HG03159 (cell line): ENCODE measurements around the gene KIAA1549.

Source experiments
- ATAC-seq: cut with Tn5 transposase; IDR thresholded peaks from one replicate; pipeline ENCODE4 v1.9.1; 2021; ENCODE audit warnings: mild to moderate bottlenecking, moderate library complexity; ENCODE audit not compliant: unreplicated experiment

The KIAA1549 gene

DNA sequence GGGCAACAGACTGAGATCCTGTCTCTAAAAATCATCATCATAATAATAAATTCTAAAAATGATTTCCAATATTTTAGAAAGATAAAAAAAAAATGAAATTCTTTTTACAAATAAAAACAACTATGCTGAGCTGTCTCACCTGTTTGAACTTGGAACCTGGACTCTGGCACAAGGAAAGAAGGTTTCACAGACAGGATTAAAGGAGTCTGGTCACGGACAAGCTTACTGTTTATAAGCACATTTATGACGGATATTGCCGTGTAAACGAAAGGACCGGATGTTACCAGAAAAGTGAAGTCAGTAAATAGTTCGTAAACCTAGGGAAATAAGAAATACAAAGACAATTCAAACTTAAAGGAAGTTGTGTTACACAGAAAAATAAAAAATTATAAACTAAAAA lies 70.2 kb downstream of the KIAA1549 start:
- ATAC-seq: no peak

DNA sequence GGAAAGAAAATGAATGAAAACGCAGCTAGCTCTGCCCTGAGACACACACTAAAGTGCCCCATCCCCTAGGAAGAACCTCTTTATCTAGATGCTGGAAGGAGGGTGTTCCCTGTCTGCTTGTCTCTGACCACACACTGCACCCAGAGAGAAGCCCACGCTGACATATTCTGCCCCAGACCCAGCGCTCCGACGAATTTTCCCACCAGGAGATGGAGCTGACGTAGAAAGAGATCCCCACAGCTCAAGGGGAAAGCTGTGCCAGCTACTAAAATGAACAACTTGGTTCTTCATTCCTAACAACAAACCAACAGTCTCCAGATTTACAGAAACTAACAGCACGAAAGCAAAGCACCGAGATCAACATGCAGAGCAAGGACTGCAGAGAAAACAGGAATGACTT lies 73.3 kb downstream of the KIAA1549 start:
- no peak for ATAC-seq

DNA sequence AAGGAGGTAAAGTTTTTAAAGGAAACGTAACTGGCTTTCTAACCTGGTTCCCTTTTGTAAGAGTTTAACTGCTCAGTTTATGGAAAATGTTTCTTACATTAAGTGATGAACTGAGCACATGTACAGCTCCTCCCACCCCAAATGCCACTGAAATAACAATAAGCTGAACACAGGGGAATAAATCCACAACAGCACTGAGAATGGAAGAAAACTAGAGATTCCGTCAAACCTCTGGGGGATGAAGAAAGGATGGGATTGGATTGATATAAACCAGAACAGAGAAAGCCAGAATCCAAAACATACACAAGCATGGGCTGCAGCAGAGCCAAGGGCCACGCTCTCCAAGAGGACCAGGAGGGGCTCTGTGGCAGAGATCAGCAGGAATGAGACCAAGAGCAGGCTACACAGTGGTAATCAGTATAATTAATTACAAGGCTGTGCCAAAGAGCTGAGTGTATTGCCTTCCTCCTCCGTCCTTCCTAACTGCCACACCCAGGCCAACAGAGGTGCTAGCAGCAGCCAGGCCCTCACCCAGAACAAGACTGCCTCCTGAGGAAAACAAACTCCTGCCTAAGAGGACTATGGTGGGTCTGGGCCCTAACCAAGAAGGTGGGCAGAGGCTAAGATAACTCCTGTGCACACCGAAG lies 73.9 kb downstream of the KIAA1549 start:
- ATAC-seq: no peak

DNA sequence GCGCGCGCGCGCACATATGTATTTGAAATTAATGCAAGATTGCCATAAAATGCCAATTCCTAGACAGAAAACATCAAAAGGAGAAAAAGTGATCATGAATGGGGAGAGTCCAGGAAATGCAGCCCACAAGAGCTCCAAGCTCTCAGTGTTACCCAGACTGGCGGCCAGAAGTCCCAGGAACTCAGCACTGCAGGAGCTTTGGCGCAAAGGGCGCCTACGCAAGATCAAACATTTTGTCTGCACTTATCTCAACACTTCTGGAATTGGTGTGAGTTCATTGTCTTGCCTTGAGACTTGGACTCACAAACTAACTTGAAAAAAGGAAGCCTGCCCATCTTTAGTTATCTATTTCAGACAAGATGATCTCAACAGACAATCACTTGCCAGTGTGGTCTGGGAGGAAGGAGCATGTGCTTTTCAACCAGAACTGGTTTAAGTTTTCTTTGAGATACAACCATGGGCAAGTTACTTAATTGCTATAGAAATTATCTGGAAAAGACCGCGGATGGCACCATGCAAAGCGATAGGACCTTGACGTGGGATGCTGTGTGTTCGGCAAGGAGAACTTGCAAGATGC lies 77.2 kb downstream of the KIAA1549 start:
- ATAC-seq: no peak

DNA sequence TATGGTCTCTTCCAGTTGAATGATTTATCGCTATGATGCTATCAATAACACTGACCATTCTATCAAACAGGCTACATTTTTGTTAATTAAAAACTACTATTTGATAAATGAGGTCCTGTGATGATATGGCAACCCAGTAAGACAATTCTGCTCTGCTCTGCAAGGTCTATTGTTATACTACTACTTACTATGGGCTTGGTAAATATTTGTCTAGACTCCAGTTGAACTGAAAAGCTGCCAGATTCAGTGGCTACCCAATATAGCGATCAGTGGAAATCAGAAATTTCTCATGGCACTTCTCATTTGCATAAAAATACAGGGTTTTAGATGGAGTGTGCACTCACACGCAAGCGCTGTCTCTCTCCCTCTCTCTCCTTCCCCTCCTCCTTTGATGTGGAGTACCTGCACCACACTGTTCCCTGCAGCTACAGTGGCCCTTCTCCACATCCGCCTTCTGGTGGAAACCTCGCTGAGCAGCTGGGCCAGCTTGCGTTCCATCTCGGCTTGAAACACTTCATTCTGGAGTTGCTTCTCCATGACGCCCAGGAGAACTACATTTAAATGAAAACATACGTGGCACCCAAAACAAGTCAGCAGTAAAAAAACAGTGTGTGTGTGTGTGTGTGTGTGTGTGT lies 77.9 kb downstream of the KIAA1549 start:
- ATAC-seq: no peak

DNA sequence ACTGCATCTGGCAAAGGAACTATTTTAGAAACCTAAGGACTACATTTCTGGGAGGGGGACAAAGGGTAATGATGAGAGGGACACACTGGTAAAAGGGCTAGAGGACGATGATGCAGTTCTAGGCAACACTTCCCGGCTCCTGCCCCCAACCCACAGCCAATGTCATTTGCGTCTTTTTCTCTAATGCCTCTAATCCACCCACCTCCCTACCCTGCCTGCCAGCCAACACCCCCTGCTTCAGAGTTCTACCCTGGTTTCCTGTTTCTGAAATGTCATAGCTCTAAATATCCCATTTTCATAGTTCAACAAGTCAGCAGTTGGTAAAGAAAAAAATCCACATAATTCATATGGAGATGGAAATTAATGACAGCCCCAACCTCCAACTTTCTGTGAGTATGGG lies 79.0 kb downstream of the KIAA1549 start:
- ATAC-seq: no peak

DNA sequence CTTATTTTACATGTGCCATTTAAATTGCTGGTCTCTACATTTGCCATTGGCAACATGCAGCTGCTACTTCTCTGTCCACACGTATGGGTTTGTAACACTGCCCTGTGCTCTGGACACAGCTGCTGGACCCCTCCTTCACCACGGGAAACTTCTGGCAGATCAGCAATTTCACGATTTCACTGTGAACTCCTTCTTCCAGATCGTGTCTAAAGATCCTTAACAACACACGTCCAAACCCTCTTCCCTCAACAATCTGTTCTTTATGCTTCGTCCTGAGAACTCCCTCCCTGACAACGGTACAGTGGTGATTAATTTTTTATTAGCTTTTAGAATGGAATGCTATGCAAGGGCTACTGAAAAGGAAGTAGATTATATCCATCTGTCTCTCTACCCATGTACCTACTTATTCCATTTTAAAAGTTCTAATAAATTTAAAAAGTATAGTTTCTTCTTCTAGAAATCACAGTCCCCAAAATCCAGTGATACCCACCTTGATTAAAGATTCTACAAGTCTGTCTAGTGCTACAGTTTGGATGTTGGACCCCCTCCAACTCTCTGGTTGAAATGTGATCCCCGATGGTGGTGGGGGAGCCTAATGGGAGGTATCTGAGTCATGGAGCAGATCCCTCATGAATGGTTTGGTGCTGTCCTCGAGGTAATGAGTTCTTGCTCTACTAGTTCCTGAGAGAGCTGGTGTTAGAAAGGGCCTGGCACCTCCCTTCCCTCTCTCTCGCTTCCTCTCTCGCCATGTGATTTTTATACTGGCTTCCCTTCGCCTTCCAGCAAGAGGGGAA lies 81.0 kb downstream of the KIAA1549 start:
- no peak for ATAC-seq

DNA sequence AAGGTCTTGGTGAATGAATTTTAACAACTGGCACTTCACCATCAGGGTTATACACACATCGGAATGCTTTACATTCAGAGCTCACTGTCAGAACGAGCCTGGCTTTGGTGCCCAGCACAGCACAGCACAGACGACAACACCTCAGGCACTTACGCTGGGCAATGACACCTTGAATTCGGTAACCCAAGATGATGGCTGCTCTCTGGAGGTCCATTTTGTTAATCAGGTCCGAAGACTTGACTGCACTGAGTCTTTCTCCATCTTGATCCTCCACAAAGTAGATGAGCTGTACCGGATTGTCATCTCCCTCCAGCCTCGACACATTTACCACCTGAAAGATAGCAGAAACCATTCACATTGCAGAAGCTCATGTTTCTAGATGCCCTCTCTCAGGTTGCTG lies 82.4 kb downstream of the KIAA1549 start:
- ATAC-seq: no peak

DNA sequence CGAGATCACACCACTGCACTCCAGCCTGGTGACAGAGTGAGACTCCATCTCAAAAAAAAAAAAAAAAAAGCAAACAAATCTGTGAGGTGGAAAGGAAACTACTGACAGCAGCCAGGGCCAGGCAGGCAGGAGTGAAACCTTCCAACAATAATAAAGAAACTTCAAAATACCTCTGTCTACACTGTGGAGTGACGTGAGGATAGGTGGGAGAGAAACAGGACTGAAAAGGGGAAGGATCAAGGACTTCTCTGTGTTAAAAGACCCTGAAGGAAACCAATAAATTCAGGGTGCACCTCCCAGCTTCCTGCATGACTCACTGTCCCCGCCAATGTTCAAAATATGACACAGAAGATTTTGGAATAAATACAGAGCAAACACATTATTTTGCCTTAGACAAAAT lies 82.9 kb downstream of the KIAA1549 start:
- ATAC-seq: no peak

DNA sequence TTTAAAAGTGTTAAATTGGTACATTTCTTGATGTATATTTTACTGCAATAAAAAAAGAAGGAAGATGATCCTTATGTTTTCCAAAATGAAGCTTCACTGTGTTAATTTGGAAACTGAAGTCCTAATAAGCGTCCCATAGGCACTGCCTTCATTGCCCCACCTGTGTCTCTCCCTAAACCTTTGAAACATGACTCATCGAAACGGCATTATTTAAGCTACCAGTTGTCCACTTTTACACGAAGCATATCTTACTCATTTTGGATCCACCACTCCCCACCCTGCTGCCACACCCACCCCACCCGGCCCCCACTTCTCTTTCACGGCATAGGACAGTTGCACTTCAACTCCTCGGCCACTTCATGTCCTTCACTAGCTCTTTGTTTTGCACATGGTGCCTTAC lies 85.5 kb downstream of the KIAA1549 start:
- no peak for ATAC-seq

DNA sequence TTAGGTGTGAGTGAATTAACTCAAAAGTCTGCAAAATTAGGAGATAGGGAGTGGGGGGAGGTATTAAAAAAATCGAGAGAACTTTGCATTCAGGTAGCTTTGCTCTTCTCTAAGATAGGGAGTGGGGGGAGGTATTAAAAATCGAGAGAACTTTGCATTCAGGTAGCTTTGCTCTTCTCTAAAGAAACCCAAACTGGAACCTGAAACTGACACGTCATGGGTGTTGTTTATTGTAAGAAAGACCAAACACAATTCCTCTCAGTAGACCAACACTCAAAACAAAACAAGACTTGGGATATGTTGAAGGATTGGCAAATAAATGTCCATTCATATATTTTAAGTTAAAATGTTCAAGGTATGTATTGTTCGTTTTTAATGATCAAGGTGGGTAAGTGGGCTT lies 87.9 kb downstream of the KIAA1549 start:
- no peak for ATAC-seq

DNA sequence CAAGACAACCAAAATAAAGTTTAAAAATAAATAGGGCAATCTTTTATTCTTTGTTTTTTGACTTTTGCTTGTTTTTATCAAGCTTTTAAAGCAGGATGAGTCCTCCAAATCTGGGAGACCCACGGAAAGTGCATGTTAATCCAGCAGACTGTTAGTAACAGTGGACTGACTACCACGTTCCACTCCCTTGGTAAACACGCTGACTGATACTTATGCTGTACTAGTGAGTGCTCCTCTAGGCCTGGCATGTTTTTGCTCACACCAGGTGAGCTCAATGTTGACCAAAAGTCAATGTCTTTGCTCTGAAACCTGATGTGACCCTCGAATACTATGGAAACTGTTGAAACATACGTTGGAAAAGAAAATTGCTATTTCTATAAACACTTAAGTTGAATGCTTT lies 88.4 kb downstream of the KIAA1549 start:
- no peak for ATAC-seq

DNA sequence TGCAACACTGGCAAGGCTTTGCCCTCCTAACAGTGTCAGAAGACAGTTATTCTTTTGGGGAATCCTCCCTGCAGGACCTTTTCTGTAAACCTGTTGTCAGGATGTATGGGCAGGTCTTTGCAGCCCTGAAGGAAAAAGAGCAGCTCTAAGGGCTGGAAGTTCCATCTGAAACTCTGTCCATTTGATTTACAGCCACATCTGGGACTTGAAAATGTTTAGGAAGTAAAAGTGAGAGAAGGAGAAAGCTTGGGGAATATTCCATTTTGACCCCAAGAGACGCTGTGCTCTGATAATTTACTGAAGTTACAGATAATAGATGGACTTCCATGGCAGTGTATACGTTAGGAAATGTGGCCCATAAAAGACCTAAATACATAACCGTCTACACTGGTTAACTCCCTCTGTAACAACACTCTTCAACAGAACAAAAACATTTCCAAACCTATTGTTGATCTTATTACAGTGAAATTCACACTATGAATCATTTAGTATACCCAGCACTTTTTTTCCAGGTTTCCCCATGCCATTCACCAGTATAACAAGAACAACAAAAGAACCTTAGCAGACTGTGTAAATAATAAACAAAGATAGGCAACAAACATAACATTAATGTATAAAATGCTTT lies 89.1 kb downstream of the KIAA1549 start:
- ATAC-seq: no peak

DNA sequence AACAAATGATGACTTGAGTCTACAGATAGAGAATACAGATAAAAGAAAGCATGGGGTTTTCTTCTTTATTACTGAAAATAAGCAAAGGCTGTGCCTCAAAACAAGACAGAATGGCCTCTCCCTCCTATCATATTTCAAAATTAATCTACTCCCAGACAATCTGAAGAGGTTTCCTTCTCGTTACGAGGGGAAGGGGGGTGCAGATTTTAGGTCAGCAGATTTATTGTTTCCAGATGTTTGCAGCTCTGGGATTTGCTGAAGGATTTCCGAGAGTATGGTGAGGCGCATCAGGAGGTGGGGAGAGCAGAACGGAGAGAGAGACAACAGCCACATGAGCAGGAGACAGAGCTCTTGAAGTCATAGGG lies 89.8 kb downstream of the KIAA1549 start:
- no peak for ATAC-seq

DNA sequence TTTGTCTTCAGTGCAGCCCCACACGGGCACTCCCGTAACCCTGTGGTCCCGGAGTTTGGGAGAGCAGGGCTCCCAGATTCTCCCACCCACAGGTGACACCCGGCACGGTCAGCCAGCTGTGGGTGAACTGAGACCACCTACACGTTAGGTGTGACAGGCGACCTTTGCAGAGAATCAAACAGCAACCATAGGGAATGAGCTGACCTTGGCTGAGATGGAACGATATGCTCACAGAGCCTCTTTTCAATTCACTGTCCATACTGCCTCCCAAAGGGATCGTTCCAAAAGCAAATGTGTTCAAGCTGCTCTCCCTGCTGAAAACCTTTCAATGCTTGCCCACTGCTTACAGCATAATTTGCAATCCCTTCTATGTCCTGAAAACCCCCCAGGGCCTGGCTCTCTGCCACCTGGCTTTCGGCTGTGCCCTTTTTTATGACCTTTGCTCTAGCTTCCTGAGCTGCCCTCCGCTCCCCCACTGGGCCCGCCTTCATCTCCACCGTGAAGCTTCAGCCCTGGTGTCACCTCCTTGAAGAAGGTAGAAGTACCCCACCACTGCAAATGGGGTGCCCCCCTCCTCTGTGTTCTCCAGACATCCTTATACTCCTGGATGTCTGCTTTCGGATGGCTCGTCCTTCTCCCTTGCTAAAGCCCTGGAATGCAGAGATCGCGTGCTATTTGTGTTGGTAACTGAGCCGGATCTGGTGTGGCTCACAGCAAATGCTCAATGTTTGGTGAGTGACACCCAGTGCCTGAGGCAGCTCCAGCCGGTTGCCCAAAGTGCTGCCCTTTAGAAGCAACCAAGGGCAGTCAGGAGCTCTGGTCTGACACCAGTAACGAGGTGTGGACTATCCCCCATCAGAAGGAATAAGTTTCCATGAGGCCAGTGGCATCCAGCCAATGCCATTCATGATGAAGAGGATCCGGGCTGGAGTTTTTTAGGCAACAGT lies 90.4 kb downstream of the KIAA1549 start:
- no peak for ATAC-seq

DNA sequence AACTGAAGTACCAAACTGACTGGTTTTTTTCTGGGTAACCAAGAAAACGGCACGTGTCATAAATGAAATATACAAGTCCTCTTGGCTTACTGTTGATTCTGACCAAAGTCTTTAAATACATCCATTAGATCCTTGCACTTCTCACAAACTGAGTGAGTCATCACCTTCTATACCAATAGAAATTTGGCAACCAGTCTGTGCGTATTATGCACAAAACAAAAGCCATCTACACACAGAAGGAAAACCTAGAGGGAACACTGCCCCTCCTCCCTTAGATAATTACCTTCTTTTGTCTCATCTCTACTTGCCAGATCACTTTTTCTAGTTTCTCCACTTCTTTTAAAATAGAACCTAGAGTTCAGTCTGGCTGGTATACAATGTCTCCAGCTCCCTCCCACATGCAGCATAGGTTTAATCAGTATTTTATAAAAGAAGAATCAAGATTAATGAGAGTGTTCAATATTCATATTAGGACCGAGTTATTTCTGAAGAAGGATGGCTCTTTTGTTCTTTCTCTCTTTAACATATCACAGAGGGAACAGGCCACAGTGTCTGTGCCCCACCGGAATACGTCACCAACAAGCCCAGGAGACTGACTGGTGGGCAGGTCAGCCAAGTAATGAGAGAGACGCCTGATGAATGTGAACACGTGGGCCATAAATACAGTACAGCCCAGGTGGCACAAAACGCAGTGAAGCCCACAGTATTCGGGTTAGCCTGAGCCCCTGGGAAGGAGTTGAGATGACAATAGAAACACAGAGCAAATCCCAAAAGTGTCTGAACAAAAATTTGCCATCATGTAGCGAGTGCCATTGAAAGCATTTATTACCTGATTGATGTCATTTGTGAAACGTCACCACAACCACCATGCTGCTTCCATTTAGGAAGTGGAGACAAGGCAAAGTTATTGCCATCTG lies 91.3 kb downstream of the KIAA1549 start:
- no peak for ATAC-seq

DNA sequence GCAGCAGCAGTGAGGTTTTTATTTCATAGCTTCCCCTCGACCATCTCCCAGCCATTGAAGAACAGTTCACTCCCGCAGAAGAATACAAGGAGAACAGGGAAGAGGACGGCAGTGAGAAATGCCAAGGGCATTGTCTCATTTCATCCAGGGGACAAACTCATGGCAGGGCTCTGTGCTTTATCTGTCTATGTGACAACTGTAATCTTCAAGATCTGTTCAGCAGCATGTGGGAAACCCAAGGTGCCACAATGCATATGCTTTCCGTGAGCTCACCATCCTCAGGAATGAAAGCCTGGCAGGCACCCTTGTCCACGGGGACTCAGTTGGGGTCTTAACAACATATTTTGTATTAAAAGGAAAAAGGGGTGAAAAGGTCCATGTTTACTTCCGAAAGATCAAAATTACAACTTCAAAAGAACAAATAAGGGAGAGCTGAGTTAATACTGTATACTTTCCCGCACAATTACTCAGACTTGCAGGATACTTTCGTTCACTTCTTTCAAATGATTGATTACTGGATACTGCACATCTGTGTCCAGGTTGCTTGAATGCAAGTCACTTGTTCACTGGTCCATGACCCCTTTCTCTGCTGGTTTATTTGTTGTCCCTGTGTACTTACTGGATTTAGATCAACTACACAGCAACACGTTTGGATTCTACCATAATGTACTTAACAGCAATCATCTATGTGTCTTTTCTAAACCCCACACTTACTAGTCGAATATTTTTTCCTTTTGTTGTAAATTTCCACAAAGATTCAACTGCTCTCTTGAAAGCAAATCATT lies 93.1 kb downstream of the KIAA1549 start:
- ATAC-seq: no peak

DNA sequence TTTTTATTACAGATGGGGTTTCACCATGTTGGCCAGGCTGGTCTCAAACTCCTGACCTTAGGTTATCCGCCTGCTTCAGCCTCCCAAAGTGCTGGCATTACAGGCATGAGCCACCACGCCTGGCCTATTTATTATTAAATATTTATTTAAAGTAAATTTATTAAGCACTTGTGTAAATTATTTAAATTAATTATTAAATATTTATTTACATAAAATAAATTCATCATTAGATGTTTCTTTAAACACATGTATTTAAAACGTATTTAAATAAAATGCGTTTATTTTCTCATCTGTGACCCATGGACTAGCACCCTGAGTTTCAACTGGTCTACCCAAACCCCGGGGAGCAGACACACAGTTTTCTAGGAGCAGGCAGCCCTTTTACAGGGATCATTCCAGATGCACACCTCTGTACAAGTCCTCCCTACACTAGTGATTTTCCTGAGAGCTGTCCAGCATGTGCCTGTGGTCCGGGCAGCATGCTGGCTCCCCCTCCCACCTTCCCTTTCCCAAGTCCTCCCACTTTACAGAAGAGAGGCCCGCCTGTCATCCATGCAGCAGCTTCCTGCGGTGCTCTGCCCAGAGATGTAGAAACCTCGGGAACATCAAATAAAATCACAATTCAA lies 94.0 kb downstream of the KIAA1549 start:
- no peak for ATAC-seq
